Skeletal muscle tissue (tissue), 4 donors: ENCODE measurements around the gene SPARCL1. TPM values are rescaled to one million over a fixed set of nuclear protein-coding genes. Genes with fewer than 3 reads are reported as not detected.

Source experiments
- H3K27ac ChIP-seq: one replicate; pipeline ENCODE4 v1.7.0; 2013; ENCODE audit warnings: mild to moderate bottlenecking, low read depth, low read length, inconsistent platforms
- H3K27me3 ChIP-seq, 3 donors: one replicate each; pipeline ENCODE4 v1.7.0; 2013; ENCODE audit warnings: low read length in 3 of 3; ENCODE audit not compliant: control insufficient read depth in 3 of 3, insufficient read depth in 3 of 3
- H3K36me3 ChIP-seq, 3 donors: one replicate each; pipeline ENCODE4 v1.7.0; 2013; ENCODE audit warnings: low read length in 3 of 3; ENCODE audit not compliant: control insufficient read depth in 3 of 3, insufficient read depth in 3 of 3
- H3K4me1 ChIP-seq, 3 donors: one replicate each; pipeline ENCODE4 v1.7.0; 2013; ENCODE audit warnings: low read length in 3 of 3, mild to moderate bottlenecking in 3 of 3; ENCODE audit not compliant: control insufficient read depth in 3 of 3, insufficient read depth in 3 of 3
- H3K4me3 ChIP-seq, 3 donors: one replicate each; pipeline ENCODE4 v1.7.0; 2013; ENCODE audit warnings: low read length in 3 of 3
- H3K9ac ChIP-seq, 3 donors: one replicate each; pipeline ENCODE4 v1.7.0; 2013; ENCODE audit warnings: low read length in 3 of 3, mild to moderate bottlenecking in 3 of 3, moderate library complexity in 2 of 3, low read depth in 1 of 3
- H3K9me3 ChIP-seq, 3 donors: one replicate each; pipeline ENCODE4 v1.7.0; 2013; ENCODE audit warnings: low read length in 3 of 3; ENCODE audit not compliant: control insufficient read depth in 3 of 3
- total RNA-seq: library from RNA; depleted of rRNA; stranded (reverse); fragments of >200 nt; gene quantifications from one replicate; pipeline ENCODE4 v1.2.3, GENCODE V29; 2014
- donor health status: Osteomylitis.

SPARCL1 gene
- total RNA-seq, 1 donor from 2014 or later = 116 TPM

- peaks cover 15 to 23% (median 16%) of the 10 kb centered on the region in 3 donors for H3K4me1 ChIP-seq
- H3K27me3 ChIP-seq = no peaks in the 10 kb centered on the region
- H3K36me3 ChIP-seq = no peaks in the 10 kb centered on the region
- H3K27ac ChIP-seq = peak overlapping the region; percentile 67
- no peaks in the 10 kb centered on the region for H3K9me3 ChIP-seq
- peak overlapping the region; percentile 28 to 52 (median 43) for H3K9ac ChIP-seq
- peak overlapping the region; percentile 56 to 65 (median 63) for H3K4me3 ChIP-seq
Measured at GRCh38 chr4:87525636-87526295, 3.4 kb downstream of the SPARCL1 start.

- Histone ChIP-seq H3K4me1 (peaks cover 12 to 19% (median 15%) of the 10 kb centered on the region in 3 donors), H3K27me3 (no peaks in the 10 kb centered on the region), H3K4me3 (no peak overlapping the region), H3K27ac (peak overlapping the region; percentile 67), H3K9ac (no peak overlapping the region), H3K36me3 (no peaks in the 10 kb centered on the region), H3K9me3 (no peaks in the 10 kb centered on the region)
Measured at GRCh38 chr4:87524456-87524855, 4.7 kb downstream of the SPARCL1 start.

GRCh38 chr4:87523307-87523706 is 5.9 kb downstream of the SPARCL1 start:
- Histone ChIP-seq H3K4me1 (peaks cover 12 to 19% (median 15%) of the 10 kb centered on the region in 3 donors), H3K36me3 (no peaks in the 10 kb centered on the region), H3K9me3 (no peaks in the 10 kb centered on the region), H3K27me3 (no peaks in the 10 kb centered on the region), H3K27ac (peak overlapping the region; percentile 83), H3K4me3 (peak overlapping the region in 1 of 3 donors; percentile 32), H3K9ac (no peak overlapping the region)

- Histone ChIP-seq H3K27me3 (no peaks in the 10 kb centered on the region), H3K36me3 (no peaks in the 10 kb centered on the region), H3K9me3 (no peaks in the 10 kb centered on the region), H3K9ac (peak overlapping the region in 2 of 3 donors; percentile 51 to 54), H3K4me1 (peaks cover 15 to 19% (median 17%) of the 10 kb centered on the region in 3 donors), H3K27ac (peak overlapping the region; percentile 83), H3K4me3 (peak overlapping the region in 2 of 3 donors; percentile 24)
Measured at GRCh38 chr4:87521757-87522374, 7.3 kb downstream of the SPARCL1 start.

- H3K27ac ChIP-seq = peak overlapping the region; percentile 83
- peak overlapping the region in 1 of 3 donors; percentile 51 for H3K9ac ChIP-seq
- no peak overlapping the region for H3K4me3 ChIP-seq
- peaks cover 15 to 19% (median 17%) of the 10 kb centered on the region in 3 donors for H3K4me1 ChIP-seq
- no peaks in the 10 kb centered on the region for H3K9me3 ChIP-seq
- H3K27me3 ChIP-seq = no peaks in the 10 kb centered on the region
- H3K36me3 ChIP-seq = no peaks in the 10 kb centered on the region
Measured at GRCh38 chr4:87521319-87521718, 7.9 kb downstream of the SPARCL1 start.

- no peak overlapping the region for H3K4me3 ChIP-seq
- no peak overlapping the region for H3K9ac ChIP-seq
- H3K4me1 ChIP-seq = peaks cover 14 to 18% (median 15%) of the 10 kb centered on the region in 3 donors
- H3K27me3 ChIP-seq = no peaks in the 10 kb centered on the region
- no peaks in the 10 kb centered on the region for H3K9me3 ChIP-seq
- no peak overlapping the region for H3K27ac ChIP-seq
- H3K36me3 ChIP-seq = no peaks in the 10 kb centered on the region
Measured at GRCh38 chr4:87517621-87518020, 11.6 kb downstream of the SPARCL1 start.

GRCh38 chr4:87516683-87517082 is 12.5 kb downstream of the SPARCL1 start:
- Histone ChIP-seq H3K27ac (no peak overlapping the region), H3K4me1 (peaks cover 5 to 14% (median 12%) of the 10 kb centered on the region in 3 donors), H3K9ac (no peak overlapping the region), H3K4me3 (no peak overlapping the region), H3K36me3 (no peaks in the 10 kb centered on the region), H3K27me3 (no peaks in the 10 kb centered on the region), H3K9me3 (no peaks in the 10 kb centered on the region)

- no peaks in the 10 kb centered on the region for H3K27me3 ChIP-seq
- H3K4me3 ChIP-seq = no peak overlapping the region
- peaks cover 0 to 6% (median 5%) of the 10 kb centered on the region in 3 donors for H3K36me3 ChIP-seq
- H3K27ac ChIP-seq = no peak overlapping the region
- peaks cover 5 to 14% (median 14%) of the 10 kb centered on the region in 3 donors for H3K4me1 ChIP-seq
- H3K9me3 ChIP-seq = no peaks in the 10 kb centered on the region
- no peak overlapping the region for H3K9ac ChIP-seq
Measured at GRCh38 chr4:87512400-87512799, 16.8 kb downstream of the SPARCL1 start.

GRCh38 chr4:87511500-87511899 is 17.7 kb downstream of the SPARCL1 start:
- Histone ChIP-seq H3K36me3 (peaks cover 0 to 6% (median 5%) of the 10 kb centered on the region in 3 donors), H3K4me1 (peaks cover 5 to 15% (median 14%) of the 10 kb centered on the region in 3 donors), H3K27ac (no peak overlapping the region)

GRCh38 chr4:87510747-87511146 is 18.4 kb downstream of the SPARCL1 start:
- H3K36me3 ChIP-seq = peaks cover 0 to 6% (median 5%) of the 10 kb centered on the region in 3 donors
- H3K9me3 ChIP-seq = no peaks in the 10 kb centered on the region
- H3K4me1 ChIP-seq = peaks cover 5 to 15% (median 14%) of the 10 kb centered on the region in 3 donors
- H3K9ac ChIP-seq = no peak overlapping the region
- H3K27me3 ChIP-seq = no peaks in the 10 kb centered on the region
- no peak overlapping the region for H3K27ac ChIP-seq
- no peak overlapping the region for H3K4me3 ChIP-seq

More at GRCh38 chr4:87511500-87511899, 17.7 kb downstream of the SPARCL1 start:
- H3K9me3 ChIP-seq = no peaks in the 10 kb centered on the region
- no peak overlapping the region for H3K4me3 ChIP-seq
- no peaks in the 10 kb centered on the region for H3K27me3 ChIP-seq
- no peak overlapping the region for H3K9ac ChIP-seq
